MM.1S (cell line): ENCODE results near the gene CFAP46.

Source experiments
- DNase-seq: peaks from one replicate; pipeline ENCODE4 v3.0.0-alpha.2; 2015
- H2AFZ ChIP-seq: fragments of 300-600 bp; sonication (generic); 2 replicates; pipeline ENCODE4 v1.6.0; 2016; ENCODE audit warnings: antibody characterized with exemption, low read length
- H3F3A ChIP-seq: fragments of 300-600 bp; sonication (generic); 2 replicates; pipeline ENCODE4 v1.6.1; 2016; ENCODE audit warnings: mild to moderate bottlenecking, antibody characterized with exemption, low read length, moderate library complexity, mixed read lengths; ENCODE audit not compliant: insufficient read depth
- H3K27ac ChIP-seq: fragments of 300-600 bp; sonication (generic); 2 replicates; pipeline ENCODE4 v1.5.1; 2016; ENCODE audit warnings: mild to moderate bottlenecking, low read length
- H3K27me3 ChIP-seq: fragments of 300-600 bp; sonication (generic); replicated peaks from 2 replicates; pipeline ENCODE4 v1.6.0; 2016; ENCODE audit warnings: low read length; ENCODE audit not compliant: insufficient read depth
- H3K36me3 ChIP-seq: fragments of 300-600 bp; sonication (generic); replicated peaks from 2 replicates; pipeline ENCODE4 v1.6.1; 2016; ENCODE audit warnings: mild to moderate bottlenecking, low read length, mixed read lengths; ENCODE audit not compliant: insufficient read depth
- H3K4me1 ChIP-seq: fragments of 300-600 bp; sonication (generic); 2 replicates; pipeline ENCODE4 v1.6.1; 2016; ENCODE audit warnings: low read length, mixed read lengths
- H3K4me2 ChIP-seq: fragments of 300-600 bp; sonication (generic); 2 replicates; pipeline ENCODE4 v1.6.0; 2016; ENCODE audit warnings: low read depth, low read length
- H3K4me3 ChIP-seq: fragments of 300-600 bp; sonication (generic); 2 replicates; pipeline ENCODE4 v1.5.1; 2016; ENCODE audit warnings: low read length, mixed read lengths
- H3K79me2 ChIP-seq: fragments of 300-600 bp; sonication (generic); 2 replicates; pipeline ENCODE4 v1.6.1; 2016; ENCODE audit warnings: mixed run types, low read length, mixed read lengths
- H3K9ac ChIP-seq: fragments of 300-600 bp; sonication (generic); 2 replicates; pipeline ENCODE4 v1.6.1; 2016; ENCODE audit warnings: low read length, mixed read lengths
- H3K9me2 ChIP-seq: fragments of 300-600 bp; sonication (generic); replicated peaks from 2 replicates; pipeline ENCODE4 v1.6.1; 2016; ENCODE audit warnings: mild to moderate bottlenecking, low read length, mixed read lengths; ENCODE audit not compliant: insufficient read depth
- H3K9me3 ChIP-seq: fragments of 300-600 bp; sonication (generic); replicated peaks from 2 replicates; pipeline ENCODE4 v1.6.1; 2016; ENCODE audit warnings: mild to moderate bottlenecking, low read length, mixed read lengths; ENCODE audit not compliant: insufficient read depth
- H4K20me1 ChIP-seq: fragments of 300-600 bp; sonication (generic); 2 replicates; pipeline ENCODE4 v1.6.1; 2016; ENCODE audit warnings: mild to moderate bottlenecking, low read length, moderate library complexity, mixed read lengths; ENCODE audit not compliant: insufficient read depth
- CTCF ChIP-seq: fragments of 300-600 bp; sonication (generic); IDR thresholded peaks from 2 replicates; pipeline ENCODE4 v1.5.1; 2016; ENCODE audit warnings: antibody characterized with exemption, low read length, mixed read lengths
- EZH2 ChIP-seq: fragments of 300-600 bp; sonication (generic); optimal IDR thresholded peaks from 2 replicates; pipeline ENCODE3; 2017; ENCODE audit warnings: low read depth, mild to moderate bottlenecking, antibody characterized with exemption, low read length, mixed read lengths
- EZH2phosphoT487 ChIP-seq: fragments of 300-600 bp; sonication (generic); IDR thresholded peaks from 2 replicates; pipeline ENCODE4 v1.6.1; 2018; ENCODE audit warnings: antibody characterized with exemption, low read length

The CFAP46 gene

GRCh38 chr10:132975831-132976682 lies 33.7 kb upstream of the CFAP46 start:
- Histone ChIP-seq H3K4me2 (no peak overlapping the region), H3K36me3 (no peaks in the 10 kb centered on the region), H3K27me3 (peaks cover 66% of the 10 kb centered on the region), H3K9ac (no peak overlapping the region), H4K20me1 (no peaks in the 10 kb centered on the region), H3F3A (no peaks in the 10 kb centered on the region), H3K4me3 (no peak overlapping the region), H3K9me3 (no peaks in the 10 kb centered on the region), H3K79me2 (no peaks in the 10 kb centered on the region), H3K27ac (no peak overlapping the region), H3K9me2 (no peaks in the 10 kb centered on the region), H2AFZ (no peak overlapping the region), H3K4me1 (no peaks in the 10 kb centered on the region)
- no peak for DNase-seq
- TF ChIP-seq CTCF (no peak), EZH2phosphoT487 (no peak), EZH2 (no peak)

GRCh38 chr10:132974886-132975830 lies 32.8 kb upstream of the CFAP46 start:
- no peak for TF ChIP-seq CTCF
- TF ChIP-seq EZH2: no peak
- no peak for TF ChIP-seq EZH2phosphoT487
- Histone ChIP-seq H3K9me3 (no peaks in the 10 kb centered on the region), H3K4me2 (no peak overlapping the region), H3K36me3 (no peaks in the 10 kb centered on the region), H3K9me2 (no peaks in the 10 kb centered on the region), H3K4me1 (no peaks in the 10 kb centered on the region), H3K27me3 (peaks cover 72% of the 10 kb centered on the region), H2AFZ (no peak overlapping the region), H3K4me3 (no peak overlapping the region), H3K79me2 (no peaks in the 10 kb centered on the region), H3F3A (no peaks in the 10 kb centered on the region), H3K9ac (no peak overlapping the region), H3K27ac (no peak overlapping the region), H4K20me1 (no peaks in the 10 kb centered on the region)
- no peak for DNase-seq

GRCh38 chr10:132974249-132974796 lies 32.0 kb upstream of the CFAP46 start:
- no peaks in the 10 kb centered on the region for H3K79me2 ChIP-seq
- H3K4me3 ChIP-seq: no peak overlapping the region
- TF ChIP-seq CTCF: no peak
- no peak for TF ChIP-seq EZH2phosphoT487
- TF ChIP-seq EZH2: no peak
- no peak overlapping the region for H3K9ac ChIP-seq
- no peak overlapping the region for H2AFZ ChIP-seq
- no peaks in the 10 kb centered on the region for H3K9me3 ChIP-seq
- H3K27me3 ChIP-seq: peaks cover 78% of the 10 kb centered on the region
- no peaks in the 10 kb centered on the region for H4K20me1 ChIP-seq
- H3K36me3 ChIP-seq: no peaks in the 10 kb centered on the region
- H3K27ac ChIP-seq: no peak overlapping the region
- H3K4me1 ChIP-seq: no peaks in the 10 kb centered on the region
- DNase-seq: no peak
- no peaks in the 10 kb centered on the region for H3K9me2 ChIP-seq
- H3F3A ChIP-seq: no peaks in the 10 kb centered on the region
- no peak overlapping the region for H3K4me2 ChIP-seq
